Activated naive CD8-positive, alpha-beta T cell treated with anti-CD3 and anti-CD28 coated beads for 36 hours (primary cell): ENCODE measurements around the gene ZBTB20. TPM values are rescaled to one million over a fixed set of nuclear protein-coding genes. Genes with fewer than 3 reads are reported as not detected.

ENCODE experiments used
- DNase-seq: peaks from one replicate; pipeline ENCODE4 v3.0.0; 2021
- H3K27ac Mint-ChIP-seq: one replicate; pipeline ENCODE4 v1.8.0; 2022; ENCODE audit warnings: mild to moderate bottlenecking, moderate library complexity, mixed read lengths
- H3K27me3 Mint-ChIP-seq: one replicate; pipeline ENCODE4 v1.8.0; 2022; ENCODE audit warnings: mild to moderate bottlenecking, mixed read lengths
- H3K36me3 Mint-ChIP-seq: one replicate; pipeline ENCODE4 v1.8.0; 2021; ENCODE audit warnings: mild to moderate bottlenecking, mixed read lengths
- H3K4me1 Mint-ChIP-seq: one replicate; pipeline ENCODE4 v1.8.0; 2021; ENCODE audit warnings: mixed read lengths
- H3K4me3 Mint-ChIP-seq: one replicate; pipeline ENCODE4 v1.8.0; 2022; ENCODE audit warnings: mild to moderate bottlenecking, moderate library complexity, mixed read lengths
- H3K9me3 Mint-ChIP-seq: one replicate; pipeline ENCODE4 v1.8.0; 2022; ENCODE audit warnings: mixed read lengths
- total RNA-seq, 2 experiments: library from RNA; stranded (reverse); gene quantifications; one replicate each; pipeline ENCODE4 v1.2.3, GENCODE V29; 2021

Gene ZBTB20
- total RNA-seq, 2 experiments from 2014 or later, result 3.5 to 4.5 TPM

DNA sequence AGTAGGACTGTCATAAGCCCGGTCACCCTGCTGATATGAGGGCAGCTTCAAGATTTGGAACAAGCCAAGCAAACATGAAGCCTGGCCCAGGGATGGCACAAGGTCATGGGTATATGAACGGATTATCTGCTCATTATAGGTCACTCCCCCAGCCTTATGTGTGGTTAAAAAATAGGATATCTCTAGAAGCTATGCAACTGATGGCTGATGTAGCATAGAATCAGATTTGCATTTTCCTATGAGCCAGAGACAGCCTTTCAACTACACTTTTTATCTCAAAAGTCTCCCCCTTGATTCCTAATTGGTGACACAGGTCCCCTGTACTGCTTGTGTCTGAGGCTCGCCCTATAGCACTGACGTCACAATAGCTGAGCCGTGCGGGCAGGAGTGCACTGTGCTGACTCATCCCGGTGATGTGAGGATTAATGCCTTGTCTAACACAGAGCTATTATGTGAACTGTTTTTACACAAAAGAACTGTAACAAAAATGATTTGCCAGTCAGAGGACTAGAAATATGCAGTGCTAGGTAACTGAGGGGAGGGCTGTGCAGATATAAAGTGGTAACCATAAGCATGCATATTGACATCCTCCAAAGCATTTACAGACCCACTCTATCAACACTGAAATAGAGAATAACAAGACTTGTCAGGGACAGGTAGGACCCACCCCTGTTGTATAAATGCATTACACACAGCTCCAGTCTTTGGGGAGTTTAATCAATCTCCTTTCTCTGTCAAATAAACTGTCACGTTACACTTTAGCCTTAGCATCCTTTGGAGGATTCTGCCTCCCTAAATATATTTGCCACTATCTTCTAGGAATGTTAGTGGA lies 648.3 kb downstream of the ZBTB20 start:
- no peak for DNase-seq
- Mint-ChIP-seq H3K27ac (no peak overlapping the region), H3K9me3 (no peaks in the 10 kb centered on the region), H3K36me3 (peaks cover 6% of the 10 kb centered on the region), H3K4me1 (peaks cover 39% of the 10 kb centered on the region), H3K27me3 (no peaks in the 10 kb centered on the region), H3K4me3 (no peak overlapping the region)

DNA sequence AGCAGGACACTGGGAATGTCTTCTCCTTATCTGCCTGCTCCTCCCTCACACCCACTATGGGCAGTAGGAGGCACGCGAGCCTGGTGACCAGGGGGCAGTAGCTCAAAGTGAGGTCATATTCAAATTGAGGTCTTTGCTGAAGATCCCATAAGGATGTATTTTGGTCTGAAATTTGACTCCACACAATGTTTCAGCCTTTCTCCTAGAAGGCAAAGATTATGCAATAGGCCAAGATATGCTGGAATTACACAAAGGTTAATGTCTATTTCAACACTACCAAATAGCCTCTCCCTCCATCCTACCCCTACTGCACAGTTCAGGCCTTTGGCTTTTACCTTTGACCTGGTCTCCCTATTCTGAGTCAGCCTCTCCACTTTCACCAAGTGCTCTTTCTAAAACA lies 650.2 kb downstream of the ZBTB20 start:
- Mint-ChIP-seq H3K9me3 (no peaks in the 10 kb centered on the region), H3K27ac (no peak overlapping the region), H3K4me1 (peaks cover 31% of the 10 kb centered on the region), H3K27me3 (no peaks in the 10 kb centered on the region), H3K36me3 (peaks cover 6% of the 10 kb centered on the region), H3K4me3 (no peak overlapping the region)
- no peak for DNase-seq

DNA sequence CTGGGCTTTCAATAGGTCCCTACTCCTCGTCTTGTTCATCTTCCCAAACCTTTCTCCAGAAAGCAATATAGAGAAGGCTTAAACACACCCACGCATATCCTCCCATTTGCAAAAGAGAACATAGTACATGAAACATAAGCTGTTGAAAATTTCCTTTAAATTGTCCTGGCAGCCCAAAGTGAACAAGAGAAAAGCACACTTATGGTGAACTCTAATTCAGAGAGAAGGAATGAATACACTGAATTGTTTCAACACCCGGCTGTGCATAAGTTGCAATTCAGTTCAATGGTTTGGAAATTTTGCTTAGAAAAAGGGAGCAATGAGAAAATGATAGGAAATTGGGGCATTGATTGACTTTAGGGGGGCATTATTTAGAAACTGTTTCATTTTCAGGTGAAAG lies 650.6 kb downstream of the ZBTB20 start:
- DNase-seq, result no peak
- Mint-ChIP-seq H3K36me3 (peaks cover 6% of the 10 kb centered on the region), H3K9me3 (no peaks in the 10 kb centered on the region)

DNA sequence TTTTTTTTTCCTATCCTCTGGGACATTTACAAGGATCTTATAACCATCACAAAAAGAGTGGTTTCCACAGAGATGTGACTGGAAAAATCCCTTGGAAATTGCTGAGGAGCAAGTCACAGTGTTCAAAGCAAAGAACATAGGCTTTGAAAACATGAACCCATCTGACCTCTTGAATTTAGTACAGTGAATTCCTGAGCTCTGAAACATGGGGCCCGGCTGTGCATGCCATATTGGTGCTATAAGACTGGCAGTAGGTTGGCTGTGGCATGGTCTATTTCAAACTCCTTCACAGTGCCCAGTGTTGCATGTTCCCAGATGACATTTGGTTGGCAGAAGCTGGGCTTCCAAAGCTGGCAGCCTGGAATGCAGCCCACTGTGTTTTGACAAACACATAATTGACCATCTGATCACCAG lies 651.1 kb downstream of the ZBTB20 start:
- peaks cover 27% of the 10 kb centered on the region for H3K4me1 Mint-ChIP-seq
- DNase-seq, result no peak
- H3K27me3 Mint-ChIP-seq, result no peaks in the 10 kb centered on the region
- H3K9me3 Mint-ChIP-seq, result no peaks in the 10 kb centered on the region
- H3K27ac Mint-ChIP-seq, result no peak overlapping the region
- peaks cover 6% of the 10 kb centered on the region for H3K36me3 Mint-ChIP-seq
- no peak overlapping the region for H3K4me3 Mint-ChIP-seq

More for the DNA sequence above, 650.6 kb downstream of the ZBTB20 start:
- Mint-ChIP-seq H3K27me3 (no peaks in the 10 kb centered on the region), H3K27ac (no peak overlapping the region), H3K4me1 (peaks cover 28% of the 10 kb centered on the region), H3K4me3 (no peak overlapping the region)

DNA sequence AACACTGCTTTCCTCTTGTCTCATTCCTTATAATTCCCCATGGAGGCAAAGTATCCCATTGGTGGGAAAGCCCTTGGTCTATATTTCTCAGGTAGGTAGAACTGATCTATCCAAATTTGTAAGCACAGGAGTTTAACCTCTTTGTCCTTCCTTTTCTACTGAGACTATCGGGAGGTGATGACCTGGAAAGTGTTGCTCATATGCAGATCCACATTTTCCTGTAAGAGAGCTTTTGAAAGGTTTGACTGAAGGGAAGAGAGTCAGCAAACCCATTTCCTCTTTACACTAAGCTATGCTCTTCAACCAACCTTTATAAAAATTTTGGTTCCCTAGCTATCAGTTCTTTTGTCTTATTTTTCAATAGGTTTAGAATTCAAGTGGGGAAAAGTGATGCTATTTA lies 652.6 kb downstream of the ZBTB20 start:
- peaks cover 17% of the 10 kb centered on the region for H3K4me1 Mint-ChIP-seq
- H3K27ac Mint-ChIP-seq, result no peak overlapping the region
- DNase-seq, result no peak
- H3K27me3 Mint-ChIP-seq, result no peaks in the 10 kb centered on the region
- peaks cover 6% of the 10 kb centered on the region for H3K36me3 Mint-ChIP-seq
- no peak overlapping the region for H3K4me3 Mint-ChIP-seq
- H3K9me3 Mint-ChIP-seq, result no peaks in the 10 kb centered on the region

DNA sequence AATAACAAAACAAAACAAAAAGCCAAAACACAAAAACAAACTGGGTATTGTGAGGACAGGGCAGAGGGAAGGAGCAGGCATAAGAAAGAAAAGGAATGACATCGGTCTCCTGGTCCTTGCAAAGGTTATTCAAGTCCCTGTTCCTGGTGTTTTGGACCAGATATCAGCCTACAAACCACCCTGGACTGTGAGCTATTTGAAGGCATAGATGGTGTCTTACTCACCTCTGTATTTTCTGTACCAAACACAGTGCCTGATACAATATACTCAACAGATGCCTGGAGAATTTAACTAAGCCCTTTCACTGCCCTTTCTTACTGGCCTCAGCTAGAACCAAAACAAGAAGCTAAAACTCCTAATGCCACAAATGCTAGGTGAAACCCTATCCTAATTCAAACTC lies 656.3 kb downstream of the ZBTB20 start:
- H3K4me1 Mint-ChIP-seq, result peaks cover 10% of the 10 kb centered on the region
- no peak for DNase-seq
- H3K9me3 Mint-ChIP-seq, result no peaks in the 10 kb centered on the region
- no peaks in the 10 kb centered on the region for H3K36me3 Mint-ChIP-seq
- no peaks in the 10 kb centered on the region for H3K27me3 Mint-ChIP-seq
- H3K27ac Mint-ChIP-seq, result no peak overlapping the region
- no peak overlapping the region for H3K4me3 Mint-ChIP-seq

DNA sequence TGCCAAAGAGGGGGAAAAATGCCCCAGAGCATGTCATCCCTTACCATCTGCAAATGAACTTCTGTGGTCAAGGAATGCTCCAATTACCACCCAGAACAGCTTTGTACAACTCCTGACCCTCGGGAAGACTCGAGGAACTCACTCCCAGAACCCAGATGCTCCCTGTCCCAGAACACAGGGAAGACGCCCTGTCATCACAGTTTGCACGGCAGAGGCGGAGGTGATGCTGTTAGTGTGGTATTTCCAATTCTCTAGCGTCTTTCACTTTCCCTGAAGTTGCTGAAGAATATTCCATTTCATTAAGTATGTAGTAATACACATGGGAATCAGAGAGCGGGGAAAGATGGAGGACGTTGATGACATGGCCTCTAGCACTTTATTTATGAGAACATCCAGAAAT lies 659.6 kb downstream of the ZBTB20 start:
- Mint-ChIP-seq H3K4me3 (no peak overlapping the region), H3K9me3 (no peaks in the 10 kb centered on the region), H3K36me3 (no peaks in the 10 kb centered on the region), H3K4me1 (peaks cover 5% of the 10 kb centered on the region), H3K27me3 (no peaks in the 10 kb centered on the region), H3K27ac (no peak overlapping the region)
- DNase-seq, result no peak

DNA sequence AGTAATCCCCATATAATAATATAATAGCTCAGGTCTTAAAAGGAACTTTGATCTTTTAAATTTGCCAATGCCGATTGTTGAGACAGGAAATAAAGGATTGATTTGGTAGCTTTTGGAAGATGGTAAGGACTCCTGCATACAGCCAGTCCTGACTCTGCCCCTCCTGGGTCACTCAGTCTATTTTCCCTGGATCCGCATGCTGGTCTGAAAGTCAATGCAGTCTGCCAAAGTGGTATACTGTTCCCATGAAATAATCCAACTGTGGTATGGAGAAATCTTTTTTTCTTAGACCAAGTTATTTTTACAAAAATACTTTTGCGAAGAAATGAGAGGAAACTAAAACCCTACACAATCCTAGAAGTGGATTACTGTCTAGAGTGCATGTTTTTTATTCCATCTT lies 662.2 kb downstream of the ZBTB20 start:
- no peak for DNase-seq
- H3K4me1 Mint-ChIP-seq, result peaks cover 21% of the 10 kb centered on the region
- H3K36me3 Mint-ChIP-seq, result peaks cover 4% of the 10 kb centered on the region
- no peak overlapping the region for H3K4me3 Mint-ChIP-seq
- no peak overlapping the region for H3K27ac Mint-ChIP-seq
- H3K9me3 Mint-ChIP-seq, result no peaks in the 10 kb centered on the region
- H3K27me3 Mint-ChIP-seq, result no peaks in the 10 kb centered on the region

DNA sequence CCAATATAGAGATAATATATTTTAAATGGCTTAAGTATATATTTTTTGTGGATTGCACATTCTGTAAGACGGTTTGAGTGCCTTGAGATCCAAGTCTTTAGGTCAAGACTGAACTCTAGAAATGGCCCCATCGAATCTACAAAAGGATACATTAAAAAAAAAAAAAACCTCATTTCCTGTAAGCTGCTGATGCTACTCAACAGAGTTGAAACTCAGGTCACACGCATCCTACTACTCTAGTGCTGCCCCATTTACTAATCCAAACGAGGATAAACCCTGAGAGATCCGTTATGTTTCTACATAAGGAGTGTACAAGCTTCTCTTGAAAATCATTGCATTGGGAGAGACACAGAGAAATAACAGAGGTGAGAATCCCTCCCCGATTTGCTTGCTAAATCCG lies 666.0 kb downstream of the ZBTB20 start:
- no peak overlapping the region for H3K4me3 Mint-ChIP-seq
- H3K27ac Mint-ChIP-seq, result no peak overlapping the region
- peaks cover 4% of the 10 kb centered on the region for H3K36me3 Mint-ChIP-seq
- no peaks in the 10 kb centered on the region for H3K27me3 Mint-ChIP-seq
- no peaks in the 10 kb centered on the region for H3K9me3 Mint-ChIP-seq
- DNase-seq, result no peak
- peaks cover 21% of the 10 kb centered on the region for H3K4me1 Mint-ChIP-seq

DNA sequence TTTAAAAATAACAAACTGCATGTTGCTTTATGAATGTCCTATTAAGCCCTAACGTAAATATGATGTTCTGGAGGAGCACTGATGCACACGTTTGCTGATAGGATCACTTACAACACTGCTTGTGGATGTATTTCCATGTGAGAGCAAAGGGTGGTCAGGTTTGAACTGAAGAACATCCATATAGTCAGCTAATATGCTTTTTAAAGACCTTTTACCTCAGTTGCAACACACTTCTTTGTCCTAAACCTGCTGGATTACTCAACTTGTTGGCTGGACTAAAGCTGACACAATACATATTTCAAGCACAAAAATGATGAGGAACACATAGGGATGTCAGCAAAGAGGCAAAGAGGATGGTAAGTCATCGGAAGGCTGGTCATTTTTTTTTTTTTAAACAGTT lies 666.6 kb downstream of the ZBTB20 start:
- no peaks in the 10 kb centered on the region for H3K9me3 Mint-ChIP-seq
- no peak overlapping the region for H3K27ac Mint-ChIP-seq
- no peaks in the 10 kb centered on the region for H3K27me3 Mint-ChIP-seq
- no peak overlapping the region for H3K4me3 Mint-ChIP-seq
- H3K36me3 Mint-ChIP-seq, result peaks cover 4% of the 10 kb centered on the region
- H3K4me1 Mint-ChIP-seq, result peaks cover 21% of the 10 kb centered on the region
- no peak for DNase-seq

DNA sequence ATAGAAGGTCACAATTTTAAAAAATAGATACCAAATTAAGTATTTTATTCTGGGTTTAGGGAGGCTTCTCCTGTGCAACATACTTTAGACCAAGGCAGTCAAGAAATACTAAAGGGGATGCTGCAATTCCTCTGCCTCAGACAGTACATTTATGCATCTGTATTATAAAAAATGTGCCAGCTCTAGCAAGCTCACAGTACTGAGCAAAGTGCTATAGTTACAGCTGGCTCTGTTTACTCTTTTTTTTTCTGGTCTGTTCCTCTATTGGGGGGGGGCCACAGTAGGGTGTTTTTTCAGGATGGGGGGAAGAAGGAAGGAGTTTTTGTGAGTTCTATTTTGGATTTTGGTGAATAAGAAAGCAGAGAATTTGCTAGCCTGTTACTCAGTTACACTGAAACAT lies 668.3 kb downstream of the ZBTB20 start:
- peaks cover 4% of the 10 kb centered on the region for H3K36me3 Mint-ChIP-seq
- H3K27me3 Mint-ChIP-seq, result no peaks in the 10 kb centered on the region
- no peaks in the 10 kb centered on the region for H3K9me3 Mint-ChIP-seq
- no peak overlapping the region for H3K4me3 Mint-ChIP-seq
- H3K4me1 Mint-ChIP-seq, result peaks cover 20% of the 10 kb centered on the region
- no peak for DNase-seq
- H3K27ac Mint-ChIP-seq, result no peak overlapping the region

DNA sequence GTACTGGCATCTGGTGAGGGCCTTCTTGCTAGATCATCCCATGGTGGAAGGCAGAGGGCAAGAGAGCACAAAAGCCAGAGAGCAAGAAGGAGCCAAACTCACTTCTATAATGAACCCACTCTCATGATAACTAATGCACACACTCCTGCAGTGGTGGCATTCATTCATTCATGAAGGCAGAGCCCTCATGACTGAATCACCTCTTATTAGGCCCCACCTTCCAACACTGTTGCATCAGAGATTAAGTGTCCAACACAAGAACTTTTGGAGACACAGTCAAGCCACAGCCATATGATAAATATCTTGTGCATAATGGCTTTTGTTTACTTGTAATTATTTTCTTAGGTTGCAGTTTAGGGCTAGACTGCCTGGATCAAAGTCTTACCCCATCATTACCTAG lies 670.6 kb downstream of the ZBTB20 start:
- Mint-ChIP-seq H3K27me3 (no peaks in the 10 kb centered on the region), H3K36me3 (peaks cover 7% of the 10 kb centered on the region), H3K4me1 (peaks cover 10% of the 10 kb centered on the region), H3K27ac (no peak overlapping the region), H3K4me3 (no peak overlapping the region), H3K9me3 (no peaks in the 10 kb centered on the region)
- no peak for DNase-seq

DNA sequence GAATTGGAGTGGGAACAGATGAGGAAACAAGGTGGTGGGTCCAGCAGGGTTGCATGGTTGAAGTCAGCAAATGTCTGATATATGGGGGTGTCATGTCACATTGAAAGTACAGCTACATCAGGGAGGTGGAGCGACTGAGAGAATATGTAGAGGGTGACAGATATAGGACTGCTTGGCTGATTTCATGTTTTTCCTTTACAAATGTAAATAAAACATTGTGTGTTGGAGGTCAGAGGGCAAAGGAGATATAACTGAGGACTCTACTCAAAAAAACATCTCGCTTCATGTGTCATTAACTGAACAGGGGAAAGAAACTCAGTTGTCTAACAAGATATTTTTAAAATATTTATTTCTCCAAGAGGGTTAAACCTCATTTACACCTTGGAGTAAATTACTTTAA lies 675.6 kb downstream of the ZBTB20 start:
- no peaks in the 10 kb centered on the region for H3K9me3 Mint-ChIP-seq
- H3K4me3 Mint-ChIP-seq, result no peak overlapping the region
- no peak overlapping the region for H3K27ac Mint-ChIP-seq
- peaks cover 3% of the 10 kb centered on the region for H3K36me3 Mint-ChIP-seq
- no peak for DNase-seq
- no peaks in the 10 kb centered on the region for H3K27me3 Mint-ChIP-seq
- H3K4me1 Mint-ChIP-seq, result peaks cover 10% of the 10 kb centered on the region

DNA sequence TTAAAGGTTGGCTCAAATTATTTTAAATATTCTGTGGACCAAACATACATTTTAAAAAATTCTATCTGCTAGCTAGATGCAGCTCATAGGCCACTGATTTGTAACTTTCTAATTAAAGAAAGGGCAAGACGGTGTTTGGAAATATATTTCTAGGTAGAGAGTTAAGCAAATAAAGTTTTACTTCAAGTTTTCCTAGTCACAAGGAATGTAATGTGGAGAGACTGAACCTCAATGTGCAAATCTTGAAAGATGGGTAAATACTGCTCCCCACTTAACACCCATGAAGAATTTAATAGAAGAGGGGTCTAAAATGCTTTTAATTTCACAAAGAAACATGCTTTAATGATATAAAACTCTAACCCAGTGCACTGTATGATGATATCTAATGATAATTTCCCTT lies 678.0 kb downstream of the ZBTB20 start:
- Mint-ChIP-seq H3K27ac (no peak overlapping the region), H3K27me3 (no peaks in the 10 kb centered on the region), H3K36me3 (peaks cover 3% of the 10 kb centered on the region), H3K4me1 (peaks cover 15% of the 10 kb centered on the region), H3K9me3 (no peaks in the 10 kb centered on the region), H3K4me3 (no peak overlapping the region)
- no peak for DNase-seq

DNA sequence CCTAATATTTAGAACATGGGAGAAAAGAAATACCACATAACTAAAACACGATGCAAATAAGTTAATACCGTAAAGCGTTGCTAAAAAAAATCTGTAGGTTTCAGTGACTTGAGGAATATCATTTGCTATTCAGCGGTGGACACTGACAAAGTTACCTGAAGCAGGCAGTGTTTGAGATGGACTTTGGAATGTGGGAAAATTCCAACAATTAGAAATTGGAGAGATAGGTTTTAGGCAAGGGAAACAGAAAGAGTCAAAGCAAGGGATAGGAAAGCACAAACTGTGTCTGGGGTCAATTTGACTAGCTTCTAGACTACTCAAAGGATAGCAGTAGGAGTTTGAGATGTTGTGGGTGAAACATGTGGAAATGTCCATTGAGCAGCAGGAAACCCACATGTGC lies 680.3 kb downstream of the ZBTB20 start:
- H3K36me3 Mint-ChIP-seq, result no peaks in the 10 kb centered on the region
- no peak overlapping the region for H3K27ac Mint-ChIP-seq
- H3K4me1 Mint-ChIP-seq, result peaks cover 13% of the 10 kb centered on the region
- no peak for DNase-seq
- no peaks in the 10 kb centered on the region for H3K27me3 Mint-ChIP-seq
- no peak overlapping the region for H3K4me3 Mint-ChIP-seq
- H3K9me3 Mint-ChIP-seq, result no peaks in the 10 kb centered on the region

DNA sequence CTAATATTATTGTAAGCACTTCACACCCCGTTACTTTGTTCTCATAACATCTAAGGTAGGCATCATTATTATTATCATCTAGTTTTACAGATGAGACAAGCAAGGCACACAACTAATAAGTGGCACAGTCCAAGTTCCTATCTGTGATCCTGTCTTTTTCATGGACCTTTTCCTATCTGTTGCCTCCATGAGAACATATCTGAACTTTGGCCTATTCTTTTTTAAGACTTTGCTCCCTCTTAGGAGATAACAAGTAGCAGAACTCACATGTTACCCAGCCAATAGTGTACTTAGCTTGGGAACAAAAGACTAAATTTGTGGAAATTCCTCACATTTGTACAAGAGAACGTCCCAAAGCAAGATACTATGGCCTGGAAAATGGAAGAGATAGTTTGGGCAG lies 680.8 kb downstream of the ZBTB20 start:
- Mint-ChIP-seq H3K36me3 (no peaks in the 10 kb centered on the region), H3K27ac (no peak overlapping the region), H3K9me3 (no peaks in the 10 kb centered on the region), H3K4me1 (peaks cover 13% of the 10 kb centered on the region), H3K27me3 (no peaks in the 10 kb centered on the region), H3K4me3 (no peak overlapping the region)
- DNase-seq, result no peak
